Cardiac muscle cell (in vitro differentiated cells and primary cell): ENCODE data around the gene ISX. TPM values are rescaled to one million over a fixed set of nuclear protein-coding genes. Genes with fewer than 3 reads are reported as not detected.
A peak's percentile ranks its signal among the peaks of the same experiment; 100 is the strongest.

ENCODE experiments used
- DNase-seq, 2 donors: peaks; one replicate each; pipeline versions ENCODE4 v3.0.0 to v3.0.0-alpha.2; 2010 to 2017; ENCODE audit warnings: low read depth in 1 of 2, low spot score in 1 of 2
- H3K27ac ChIP-seq: fragments of 200-600 bp; sonication (generic); 2 replicates; pipeline ENCODE4 v1.5.1; 2016
- H3K27me3 ChIP-seq: fragments of 200-600 bp; sonication (generic); 2 replicates; pipeline ENCODE4 v1.6.0; 2016; ENCODE audit warnings: control low read depth
- H3K36me3 ChIP-seq: fragments of 200-600 bp; sonication (generic); 2 replicates; pipeline ENCODE4 v1.5.1; 2016; ENCODE audit warnings: control low read depth
- H3K4me1 ChIP-seq: fragments of 200-600 bp; sonication (generic); 2 replicates; pipeline ENCODE4 v1.8.1; 2017; ENCODE audit warnings: low read depth, mild to moderate bottlenecking, mixed run types
- H3K4me3 ChIP-seq: fragments of 200-600 bp; sonication (generic); 2 replicates; pipeline ENCODE4 v1.5.1; 2016; ENCODE audit warnings: mild to moderate bottlenecking
- H3K9me3 ChIP-seq: fragments of 200-600 bp; sonication (generic); 2 replicates; pipeline ENCODE4 v1.5.1; 2017; ENCODE audit warnings: low read depth, mild to moderate bottlenecking, control low read depth
- CTCF ChIP-seq: IDR thresholded peaks from 2 replicates; pipeline ENCODE4 v1.5.1; 2012; ENCODE audit warnings: low read depth, mild to moderate bottlenecking, low read length
- polyA plus RNA-seq: library from polyadenylated mRNA; unstranded; fragments of >200 nt; fragmentation: Nextera tagmentation; extraction: Ambion mirVana; gene quantifications from 2 replicates; pipeline ENCODE4 v1.2.1, GENCODE V29; 2016
- total RNA-seq: library from RNA; depleted of rRNA; stranded (reverse); fragments of >200 nt; gene quantifications from 2 replicates; pipeline ENCODE4 v1.2.3, GENCODE V29; 2016

ISX gene
- total and polyA plus RNA-seq, 2 experiments from 2014 or later = not detected

GRCh38 chr22:35037089-35037488 lies 28.9 kb upstream of the ISX start:
- Histone ChIP-seq H3K4me1 (no peaks in the 10 kb centered on the region), H3K9me3 (no peaks in the 10 kb centered on the region), H3K27ac (no peak overlapping the region), H3K4me3 (no peak overlapping the region), H3K27me3 (no peaks in the 10 kb centered on the region), H3K36me3 (no peaks in the 10 kb centered on the region)
- peak in 1 of 2 donors; percentile 27 for DNase-seq
- no peak for TF ChIP-seq CTCF

- Histone ChIP-seq H3K36me3 (no peaks in the 10 kb centered on the region), H3K27ac (no peak overlapping the region), H3K9me3 (no peaks in the 10 kb centered on the region), H3K27me3 (no peaks in the 10 kb centered on the region), H3K4me3 (no peak overlapping the region), H3K4me1 (no peaks in the 10 kb centered on the region)
- no peak for TF ChIP-seq CTCF
- DNase-seq = peak in 1 of 2 donors; percentile 7
These were observed 26.3 kb upstream of the ISX start for GRCh38 chr22:35039625-35040024.

GRCh38 chr22:35043252-35043933 lies 22.6 kb upstream of the ISX start:
- DNase-seq = peak in 1 of 2 donors; percentile 23
- no peaks in the 10 kb centered on the region for H3K27me3 ChIP-seq
- H3K36me3 ChIP-seq = no peaks in the 10 kb centered on the region

GRCh38 chr22:35043934-35044319 lies 22.0 kb upstream of the ISX start:
- TF ChIP-seq CTCF = no peak

More at GRCh38 chr22:35043252-35043933, 22.6 kb upstream of the ISX start:
- Histone ChIP-seq H3K4me3 (no peak overlapping the region), H3K9me3 (no peaks in the 10 kb centered on the region), H3K27ac (no peak overlapping the region), H3K4me1 (peaks cover 6% of the 10 kb centered on the region)
- TF ChIP-seq CTCF = no peak

GRCh38 chr22:35044607-35045390 lies 21.2 kb upstream of the ISX start:
- no peak for TF ChIP-seq CTCF
- Histone ChIP-seq H3K4me3 (no peak overlapping the region), H3K9me3 (no peaks in the 10 kb centered on the region), H3K4me1 (peaks cover 6% of the 10 kb centered on the region), H3K27me3 (no peaks in the 10 kb centered on the region), H3K36me3 (no peaks in the 10 kb centered on the region), H3K27ac (no peak overlapping the region)
- no peak for DNase-seq

More at GRCh38 chr22:35043934-35044319, 22.0 kb upstream of the ISX start:
- Histone ChIP-seq H3K9me3 (no peaks in the 10 kb centered on the region), H3K27ac (no peak overlapping the region), H3K36me3 (no peaks in the 10 kb centered on the region), H3K27me3 (no peaks in the 10 kb centered on the region), H3K4me1 (peaks cover 6% of the 10 kb centered on the region), H3K4me3 (no peak overlapping the region)
- DNase-seq = no peak
